ENCODE measurements around the gene C2orf49. TPM values are rescaled to one million over a fixed set of nuclear protein-coding genes. Genes with fewer than 3 reads are reported as not detected.

Gene C2orf49
- total and polyA plus RNA-seq, 10 of the 15 experiments (the other 5 are each of a cell fraction or from before 2014, with no cell fraction given) = 7.2 to 24.2 (median 15.5) TPM

GRCh38 chr2:105362862-105363591, 25.7 kb downstream of the C2orf49 start:
- TF ChIP-seq ZNF24 (IDR thresholded peaks at IDR 0.05) (no peak), TAF1 (IDR thresholded peaks at IDR 0.05; ENCODE audit: borderline replicate concordance, low read depth, low read length) (no peak), SIX5 (IDR thresholded peaks at IDR 0.05; ENCODE audit: low read depth, low read length, severe bottlenecking) (no peak), YBX1 (IDR thresholded peaks at IDR 0.05) (no peak), FOXK2 (IDR thresholded peaks at IDR 0.05) (no peak), ZBTB40 (IDR thresholded peaks at IDR 0.05; ENCODE audit: borderline replicate concordance) (no peak), DPF2 (IDR thresholded peaks at IDR 0.05) (no peak), CBFB (IDR thresholded peaks at IDR 0.05; ENCODE audit: low read depth) (no peak), RELB (IDR thresholded peaks at IDR 0.05; ENCODE audit: low read depth) (no peak), E2F4 (IDR thresholded peaks at IDR 0.05; ENCODE audit: low read depth, low read length) (no peak), POLR2A (IDR thresholded peaks at IDR 0.05; ENCODE audit: low read depth, low read length) (no peak), CEBPB (IDR thresholded peaks at IDR 0.05; ENCODE audit: borderline replicate concordance in 1 of 2, low read depth in 2 of 2, low read length in 2 of 2) (no peak)
- H3K4me1 ChIP-seq (ENCODE audit: control insufficient read depth, insufficient read depth, low read length) = no peaks in the 10 kb centered on the region
- ChIA-PET CTCF (no interaction called here), POLR2A (no interaction called here), SMC1A (ENCODE audit: uncharacterized antibody, unreplicated experiment) (interaction anchor here (1.6 kb wide), 1 partner anchor 17 kb away, joined by 3 read pairs; no protein-coding TSS in a partner anchor), RAD21 (ENCODE audit: unreplicated experiment) (interaction anchor here (1.0 kb wide), 1 partner anchor 18 kb away, joined by 3 read pairs; no protein-coding TSS in a partner anchor)
- FAIRE-seq = no peak
- intact Hi-C loops (cut with micrococcal nuclease; ENCODE audit: unreplicated experiment) (no loop called here), in situ Hi-C loops (cut with MboI) (no loop called here)
- WGBS (ENCODE audit: insufficient coverage, insufficient replicate concordance, low lambda C conversion rate, missing lambda C conversion rate) = 49% methylated on average over 15 of the region's 15 CpGs
- DNase-seq (ENCODE audit: low read depth, low spot score) = no peak
- H2AFZ ChIP-seq (ENCODE audit: control insufficient read depth, low read depth, low read length) = no peak overlapping the region
- H3K36me3 ChIP-seq (ENCODE audit: control insufficient read depth in 2 of 2, insufficient read depth in 2 of 2, low read length in 1 of 2) = peaks cover 0 to 6% of the 10 kb centered on the region in 2 experiments; a peak in 1 of 4 replicates
- ATAC-seq = no peak
- no peaks in the 10 kb centered on the region for H3K9me3 ChIP-seq (replicated peaks; ENCODE audit: control insufficient read depth, insufficient read depth, low read length)
- H3K4me3 ChIP-seq = no peak overlapping the region
- H3K27me3 ChIP-seq (replicated peaks in 1 of 2; ENCODE audit: control insufficient read depth in 2 of 2, insufficient read depth in 2 of 2, low read length in 1 of 2) = no peaks in the 10 kb centered on the region
- H3K9ac ChIP-seq (ENCODE audit: control insufficient read depth, insufficient read depth, low read length) = no peak overlapping the region
- no TSS peak for BruUV-seq (replicated peaks)
- no peak overlapping the region for H3K27ac ChIP-seq (ENCODE audit: control insufficient read depth, insufficient read depth)
- H4K20me1 ChIP-seq (ENCODE audit: control insufficient read depth, insufficient read depth) = no peaks in the 10 kb centered on the region
- no peak overlapping the region for H3K4me2 ChIP-seq (ENCODE audit: control insufficient read depth, insufficient read depth)
- no peaks in the 10 kb centered on the region for H3K79me2 ChIP-seq (ENCODE audit: control insufficient read depth, insufficient read depth, low read length)

All from GM12878 (cell line).